ENCODE measurements around the gene OSTC. TPM values are rescaled to one million over a fixed set of nuclear protein-coding genes. Genes with fewer than 3 reads are reported as not detected.

OSTC gene
- polyA plus RNA-seq, 1 donor (not counting 4 experiments of a cell fraction or from before 2014, with no cell fraction given), result 147 TPM

- Histone ChIP-seq H3K4me3 (ENCODE audit: control insufficient read depth in 2 of 3, extremely low read depth in 1 of 3, insufficient read depth in 2 of 3, low read depth in 1 of 3, low read length in 3 of 3) (no peak overlapping the region), H3K36me3 (ENCODE audit: control insufficient read depth in 2 of 2, extremely low read depth in 1 of 2, insufficient read depth in 2 of 2, low read length in 2 of 2) (peaks cover 35 to 37% of the 10 kb centered on the region in 2 experiments), H3K9me3 (ENCODE audit: control insufficient read depth, low read depth, low read length) (no peaks in the 10 kb centered on the region), H3K9ac (ENCODE audit: control insufficient read depth, extremely low read depth, insufficient read depth, low read length) (no peak overlapping the region), H3K4me1 (ENCODE audit: control insufficient read depth, extremely low read depth, insufficient read depth, low read length) (peaks cover 15% of the 10 kb centered on the region), H3K79me2 (ENCODE audit: control insufficient read depth, insufficient read depth, low read length) (peaks cover 52% of the 10 kb centered on the region), H2AFZ (ENCODE audit: control insufficient read depth, low read length) (no peak overlapping the region), H3K4me2 (ENCODE audit: control insufficient read depth, extremely low read depth, insufficient read depth, low read depth, low read length) (peak overlapping the region; percentile 17), H4K20me1 (ENCODE audit: control insufficient read depth, extremely low read depth, insufficient read depth, low read length) (peaks cover 30% of the 10 kb centered on the region), H3K27me3 (ENCODE audit: control insufficient read depth, extremely low read depth, insufficient read depth, low read length) (no peaks in the 10 kb centered on the region), H3K27ac (ENCODE audit: control insufficient read depth, insufficient read depth, low read length) (no peak overlapping the region), H3K9me1 (ENCODE audit: control insufficient read depth, extremely low read depth, insufficient read depth, low read length) (no peaks in the 10 kb centered on the region)
- no peak for FAIRE-seq
- dilution Hi-C loops (cut with MboI; ENCODE audit: extremely low pct_ligation_motif_present, low sequenced_read_pairs), result no loop called here
- TF ChIP-seq EZH2 (IDR thresholded peaks at IDR 0.05; ENCODE audit: low read length) (no peak), CTCF (optimal IDR thresholded peaks at IDR 0.05 in 1 of 3, IDR thresholded peaks at IDR 0.05 in 1 of 3, conservative IDR thresholded peaks at IDR 0.05 in 1 of 3; ENCODE audit: extremely low read depth in 1 of 3, insufficient read depth in 2 of 3, low read length in 3 of 3) (no peak)
- DNase-seq (ENCODE audit: low read depth, low spot score), result no peak
These were observed 25.9 kb upstream of the OSTC start for GRCh38 chr4:108624263-108625056.

GRCh38 chr4:108626056-108626455 is 24.3 kb upstream of the OSTC start:
- DNase-seq (ENCODE audit: low read depth, low spot score) (no peak), FAIRE-seq (no peak)
- Histone ChIP-seq H3K4me1 (ENCODE audit: control insufficient read depth, extremely low read depth, insufficient read depth, low read length) (peaks cover 13% of the 10 kb centered on the region), H3K9me1 (ENCODE audit: control insufficient read depth, extremely low read depth, insufficient read depth, low read length) (no peaks in the 10 kb centered on the region), H3K36me3 (ENCODE audit: control insufficient read depth in 2 of 2, extremely low read depth in 1 of 2, insufficient read depth in 2 of 2, low read length in 2 of 2) (peaks cover 40% of the 10 kb centered on the region in 2 experiments), H3K9me3 (ENCODE audit: control insufficient read depth, low read depth, low read length) (no peaks in the 10 kb centered on the region), H3K27ac (ENCODE audit: control insufficient read depth, insufficient read depth, low read length) (no peak overlapping the region), H3K79me2 (ENCODE audit: control insufficient read depth, insufficient read depth, low read length) (peaks cover 45% of the 10 kb centered on the region), H3K9ac (ENCODE audit: control insufficient read depth, extremely low read depth, insufficient read depth, low read length) (no peak overlapping the region), H2AFZ (ENCODE audit: control insufficient read depth, low read length) (no peak overlapping the region), H4K20me1 (ENCODE audit: control insufficient read depth, extremely low read depth, insufficient read depth, low read length) (peaks cover 30% of the 10 kb centered on the region), H3K27me3 (ENCODE audit: control insufficient read depth, extremely low read depth, insufficient read depth, low read length) (no peaks in the 10 kb centered on the region), H3K4me2 (ENCODE audit: control insufficient read depth, extremely low read depth, insufficient read depth, low read depth, low read length) (no peak overlapping the region), H3K4me3 (ENCODE audit: control insufficient read depth in 2 of 3, extremely low read depth in 1 of 3, insufficient read depth in 2 of 3, low read depth in 1 of 3, low read length in 3 of 3) (no peak overlapping the region)
- TF ChIP-seq EZH2 (IDR thresholded peaks at IDR 0.05; ENCODE audit: low read length), result no peak
- dilution Hi-C loops (cut with MboI; ENCODE audit: extremely low pct_ligation_motif_present, low sequenced_read_pairs), result no loop called here
